SK-N-SH (cell line): ENCODE results near the gene NOXRED1. TPM values are rescaled to one million over a fixed set of nuclear protein-coding genes. Genes with fewer than 3 reads are reported as not detected.

Experiments
- CTCF ChIA-PET: fragments of 300-600, 350-600 bp; formaldehyde crosslinking; extraction: SDS; loops from one replicate; lab custom pipeline; 2021; lab: Yijun Ruan, JAX
- POLR2A ChIA-PET: fragments of 350-600 bp; sonication (Branson Sonifier 250); formaldehyde crosslinking; extraction: SDS; loops from one replicate; lab custom pipeline; 2020; ENCODE audit warnings: antibody characterized with exemption, inconsistent platforms; lab: Yijun Ruan, JAX
- DNase-seq: peaks from one replicate; pipeline ENCODE4 v3.0.0; 2012
- H2AFZ ChIP-seq: fragments of 200-600 bp; sonication (generic); 2 replicates; pipeline ENCODE4 v1.8.1; 2016; ENCODE audit warnings: antibody characterized with exemption, mild to moderate bottlenecking, low read depth
- H3F3A ChIP-seq: fragments of 200-600 bp; sonication (generic); replicated peaks from 2 replicates; pipeline ENCODE3; 2016; ENCODE audit warnings: antibody characterized with exemption, mild to moderate bottlenecking; ENCODE audit not compliant: insufficient read depth
- H3K27ac ChIP-seq, 2 experiments: fragments of 200-500 bp in 1 of 2; fragments of 200-600 bp in 1 of 2; sonication (Bioruptor generic) in 1 of 2; sonication (generic), shearing (Covaris generic) in 1 of 2; 2 replicates each; pipeline versions ENCODE4 v1.5.1 to v1.6.1; 2014 to 2016; ENCODE audit warnings: low read depth in 2 of 2, inconsistent platforms in 1 of 2, low read length in 1 of 2, mild to moderate bottlenecking in 1 of 2, mixed read lengths in 1 of 2
- H3K27me3 ChIP-seq: fragments of 200-600 bp; sonication (generic), shearing (Covaris generic); 2 replicates; pipeline ENCODE4 v1.6.1; 2016; ENCODE audit warnings: mixed run types; ENCODE audit not compliant: insufficient read depth
- H3K36me3 ChIP-seq, 2 experiments: fragments of 200-500 bp in 1 of 2; fragments of 200-600 bp in 1 of 2; sonication (Bioruptor generic) in 1 of 2; sonication (generic) in 1 of 2; replicated peaks in 1 of 2; 2 replicates each; pipeline versions ENCODE3 to v1.5.1; 2014 to 2016; ENCODE audit warnings: low read length in 1 of 2, mild to moderate bottlenecking in 1 of 2; ENCODE audit not compliant: insufficient read depth in 2 of 2, control insufficient read depth in 1 of 2
- H3K4me1 ChIP-seq, 2 experiments: fragments of 200-500 bp in 1 of 2; fragments of 200-600 bp in 1 of 2; sonication (Bioruptor generic) in 1 of 2; sonication (generic), shearing (Covaris generic) in 1 of 2; 2 replicates each; pipeline versions ENCODE4 v1.5.1 to v1.6.1; 2014 to 2016; ENCODE audit warnings: low read depth in 1 of 2, low read length in 1 of 2, mixed run types in 1 of 2; ENCODE audit not compliant: insufficient read depth in 2 of 2, control insufficient read depth in 1 of 2
- H3K4me2 ChIP-seq: fragments of 200-600 bp; sonication (generic), shearing (Covaris generic); 2 replicates; pipeline ENCODE4 v1.6.1; 2017; ENCODE audit warnings: mixed run types
- H3K4me3 ChIP-seq, 2 experiments: fragments of 200-500 bp in 1 of 2; fragments of 200-600 bp in 1 of 2; sonication (Bioruptor generic) in 1 of 2; sonication (generic), shearing (Covaris generic) in 1 of 2; 2 replicates each; pipeline versions ENCODE4 v1.5.1 to v1.8.1; 2014 to 2016; ENCODE audit warnings: low read depth in 2 of 2, inconsistent platforms in 1 of 2, low read length in 1 of 2, mild to moderate bottlenecking in 1 of 2, mixed read lengths in 1 of 2, moderate library complexity in 1 of 2
- H3K79me2 ChIP-seq: fragments of 200-600 bp; sonication (generic); 2 replicates; pipeline ENCODE4 v1.8.1; 2017; ENCODE audit warnings: mild to moderate bottlenecking; ENCODE audit not compliant: insufficient read depth
- H3K9ac ChIP-seq: fragments of 200-600 bp; sonication (generic); 2 replicates; pipeline ENCODE4 v1.6.1; 2017; ENCODE audit warnings: mixed run types
- H3K9me2 ChIP-seq: fragments of 200-600 bp; sonication (generic); 2 replicates; pipeline ENCODE4 v1.6.1; 2017; ENCODE audit warnings: mixed run types
- H3K9me3 ChIP-seq: fragments of 200-600 bp; sonication (generic); 2 replicates; pipeline ENCODE4 v1.6.1; 2017; ENCODE audit warnings: mixed run types, mild to moderate bottlenecking, moderate library complexity
- H4K20me1 ChIP-seq: fragments of 200-600 bp; sonication (generic); 2 replicates; pipeline ENCODE4 v1.6.1; 2017; ENCODE audit warnings: mild to moderate bottlenecking, mixed run types; ENCODE audit not compliant: insufficient read depth
- EZH2phosphoT487 ChIP-seq: fragments of 200-600 bp; sonication (generic); IDR thresholded peaks from 2 replicates; pipeline ENCODE4 v1.6.1; 2017; ENCODE audit warnings: low read depth, mixed run types, mild to moderate bottlenecking, antibody characterized with exemption, moderate library complexity, borderline replicate concordance
- GABPA ChIP-seq: IDR thresholded peaks from 2 replicates; pipeline ENCODE4 v1.4.0; 2012; ENCODE audit warnings: low read depth, mild to moderate bottlenecking
- POLR2AphosphoS5 ChIP-seq: IDR thresholded peaks from 2 replicates; pipeline ENCODE4 v1.6.1; 2012; ENCODE audit warnings: low read depth, low read length
- RCOR1 ChIP-seq: fragments of 150-350 bp; IDR thresholded peaks from 2 replicates; pipeline ENCODE4 v1.6.1; 2017; ENCODE audit warnings: antibody characterized with exemption, low read length
- RXRA ChIP-seq: IDR thresholded peaks from 2 replicates; pipeline ENCODE4 v1.4.0; 2012; ENCODE audit warnings: low read depth, mild to moderate bottlenecking, borderline replicate concordance
- YY1 ChIP-seq: IDR thresholded peaks from 2 replicates; pipeline ENCODE4 v1.4.0; 2012; ENCODE audit warnings: low read depth, mild to moderate bottlenecking
- WGBS: methylation state at CpG from one replicate; pipeline ENCODE4 v1.1.6; 2017; ENCODE audit warnings: low lambda C conversion rate; 5-methylcytosine and 5-hydroxymethylcytosine counted together
- polyA plus RNA-seq, 3 experiments: library from polyadenylated mRNA; depleted of rRNA; stranded (reverse); fragments of >200 nt; gene quantifications; 2 replicates each; pipeline ENCODE4 v1.2.3, GENCODE V29; 2012
- TF ChIP-seq, protein P1 (sequence below): IDR thresholded peaks from 2 replicates; pipeline ENCODE4; 2012

Gene NOXRED1
- polyA plus RNA-seq, 1 of the 3 experiments (the other 2 are of a cell fraction): 0.21 TPM

DNA sequence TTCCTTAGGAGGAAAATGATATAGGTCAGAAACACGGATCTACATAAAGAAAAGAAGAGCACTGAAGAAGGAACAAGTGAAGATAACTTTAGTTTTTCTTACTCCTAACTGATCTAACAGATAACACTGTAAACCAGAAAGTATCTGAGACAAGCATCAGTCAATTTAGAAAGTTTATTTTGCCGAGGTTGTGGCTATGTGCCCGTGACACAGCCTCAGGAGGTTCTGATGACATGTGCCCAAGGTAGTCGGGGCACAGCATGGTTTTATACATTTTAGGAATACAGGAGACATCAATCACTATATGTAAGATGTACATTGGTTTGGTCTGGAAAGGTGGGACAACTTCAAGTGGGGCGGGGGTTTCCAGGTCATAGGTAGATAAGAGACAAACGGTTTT, 23.1 kb downstream of the NOXRED1 start:
- Histone ChIP-seq H3K36me3 (no peaks in the 10 kb centered on the region), H4K20me1 (no peaks in the 10 kb centered on the region), H3K27me3 (no peaks in the 10 kb centered on the region), H3K9ac (no peak overlapping the region), H3K4me1 (no peaks in the 10 kb centered on the region)
- no peak for DNase-seq
- TF ChIP-seq POLR2AphosphoS5: no peak
- TF ChIP-seq YY1: no peak
- no peak for TF ChIP-seq RXRA
- TF ChIP-seq, protein P1, sequence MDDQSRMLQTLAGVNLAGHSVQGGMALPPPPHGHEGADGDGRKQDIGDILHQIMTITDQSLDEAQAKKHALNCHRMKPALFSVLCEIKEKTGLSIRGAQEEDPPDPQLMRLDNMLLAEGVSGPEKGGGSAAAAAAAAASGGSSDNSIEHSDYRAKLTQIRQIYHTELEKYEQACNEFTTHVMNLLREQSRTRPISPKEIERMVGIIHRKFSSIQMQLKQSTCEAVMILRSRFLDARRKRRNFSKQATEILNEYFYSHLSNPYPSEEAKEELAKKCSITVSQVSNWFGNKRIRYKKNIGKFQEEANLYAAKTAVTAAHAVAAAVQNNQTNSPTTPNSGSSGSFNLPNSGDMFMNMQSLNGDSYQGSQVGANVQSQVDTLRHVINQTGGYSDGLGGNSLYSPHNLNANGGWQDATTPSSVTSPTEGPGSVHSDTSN: no peak
- TF ChIP-seq RCOR1: no peak
- TF ChIP-seq, all 33 proteins: peak for 0
- Histone ChIP-seq H3K9me3 (no peaks in the 10 kb centered on the region), H2AFZ (no peak overlapping the region), H3K4me2 (no peak overlapping the region), H3K27ac (no peak overlapping the region), H3F3A (no peaks in the 10 kb centered on the region), H3K4me3 (no peak overlapping the region), H3K9me2 (no peaks in the 10 kb centered on the region), H3K79me2 (no peaks in the 10 kb centered on the region)
- ChIA-PET CTCF (no interaction called here), POLR2A (no interaction called here)
- WGBS: 66% methylated on average over 6 of the region's 6 CpGs

GRCh38 chr14:77390188-77390587, 33.1 kb downstream of the NOXRED1 start:
- H3K79me2 ChIP-seq: no peaks in the 10 kb centered on the region
- H3K9me2 ChIP-seq: no peaks in the 10 kb centered on the region
- no peaks in the 10 kb centered on the region for H3K9me3 ChIP-seq
- no peaks in the 10 kb centered on the region for H3K36me3 ChIP-seq
- no peak overlapping the region for H3K9ac ChIP-seq
- H3K4me1 ChIP-seq: no peaks in the 10 kb centered on the region
- H3K4me3 ChIP-seq: no peak overlapping the region
- CTCF ChIA-PET: no interaction called here
- no peaks in the 10 kb centered on the region for H3K27me3 ChIP-seq
- DNase-seq: no peak
- POLR2A ChIA-PET: no interaction called here
- TF ChIP-seq GABPA: no peak
- 83% methylated on average over 4 of the region's 4 CpGs for WGBS
- no peaks in the 10 kb centered on the region for H3F3A ChIP-seq
- H3K4me2 ChIP-seq: no peak overlapping the region
- no peak overlapping the region for H3K27ac ChIP-seq
- H4K20me1 ChIP-seq: no peaks in the 10 kb centered on the region
- H2AFZ ChIP-seq: no peak overlapping the region

DNA sequence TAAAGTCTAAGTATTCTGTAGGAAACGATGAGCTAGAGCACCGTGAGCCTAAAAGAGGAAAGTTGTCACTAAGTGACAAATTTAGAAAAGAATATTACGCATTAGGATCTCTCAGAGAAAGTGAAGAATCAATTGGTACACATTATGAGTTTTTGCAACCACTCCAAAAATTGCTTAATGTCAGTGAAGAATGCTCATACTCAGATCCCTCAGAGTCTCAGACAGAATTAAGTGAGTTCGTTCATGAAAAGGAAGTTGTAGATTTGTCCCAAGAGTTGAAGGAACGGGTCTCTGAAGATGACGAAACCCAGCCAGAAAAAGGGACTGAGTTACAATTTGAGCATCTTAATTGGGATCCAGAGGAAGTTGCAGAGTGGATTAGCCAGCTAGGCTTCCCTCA, 44.6 kb downstream of the NOXRED1 start:
- H3K4me2 ChIP-seq: no peak overlapping the region
- no peak overlapping the region for H3K27ac ChIP-seq
- H3K36me3 ChIP-seq: no peaks in the 10 kb centered on the region
- TF ChIP-seq POLR2AphosphoS5 (no peak), EZH2phosphoT487 (no peak)
- H3K4me3 ChIP-seq: no peak overlapping the region
- ChIA-PET CTCF (no interaction called here), POLR2A (no interaction called here)
- no peaks in the 10 kb centered on the region for H3K9me2 ChIP-seq
- H2AFZ ChIP-seq: no peak overlapping the region
- no peaks in the 10 kb centered on the region for H3K27me3 ChIP-seq
- H3K4me1 ChIP-seq: peaks cover 0 to 11% of the 10 kb centered on the region in 2 experiments; a peak in 3 of 4 replicates
- H3K9me3 ChIP-seq: no peaks in the 10 kb centered on the region
- H3K79me2 ChIP-seq: peaks cover 27% of the 10 kb centered on the region; the same call in 1 of the 2 replicates
- no peak for DNase-seq
- no peak overlapping the region for H3K9ac ChIP-seq
- H4K20me1 ChIP-seq: no peaks in the 10 kb centered on the region
- no peaks in the 10 kb centered on the region for H3F3A ChIP-seq
- WGBS: 90% methylated on average over 6 of the region's 6 CpGs
